HL-60/S4 (cell line): ENCODE measurements around the gene HECTD4.
"Not testable (repeated sequence)": the region's sequence is repeated elsewhere in the genome, so short reads cannot be mapped to it uniquely, and the experiment has no call there.

Source experiments
- in situ Hi-C: fragments of 300-500 bp; cut with MboI; formaldehyde crosslinking; loops from 2 replicates; pipeline ENCODE4 v1.14.3; 2022; ENCODE audit warnings: low sequenced_read_pairs

Gene HECTD4

GRCh38 chr12:112354399-112354798 lies 27.8 kb downstream of the HECTD4 start:
- in situ Hi-C loops = no loop called here

- in situ Hi-C loops = no loop called here
These were observed 28.8 kb downstream of the HECTD4 start for GRCh38 chr12:112353393-112353792.

GRCh38 chr12:112352921-112353320 lies 29.3 kb downstream of the HECTD4 start:
- in situ Hi-C loops = no loop called here

- in situ Hi-C loops = no loop called here
These were observed 31.3 kb downstream of the HECTD4 start for GRCh38 chr12:112350593-112351592.

- in situ Hi-C loops = no loop called here
These were observed 32.8 kb downstream of the HECTD4 start for GRCh38 chr12:112349431-112349830.

GRCh38 chr12:112348926-112349325 lies 33.3 kb downstream of the HECTD4 start:
- in situ Hi-C loops = not testable (repeated sequence)

GRCh38 chr12:112347581-112347982 lies 34.6 kb downstream of the HECTD4 start:
- in situ Hi-C loops = no loop called here

- in situ Hi-C loops = no loop called here
These were observed 36.0 kb downstream of the HECTD4 start for GRCh38 chr12:112346194-112346593.

GRCh38 chr12:112344220-112344619 lies 38.0 kb downstream of the HECTD4 start:
- in situ Hi-C loops = no loop called here

- in situ Hi-C loops = no loop called here
These were observed 39.6 kb downstream of the HECTD4 start for GRCh38 chr12:112342587-112342986.

- in situ Hi-C loops = no loop called here
These were observed 41.0 kb downstream of the HECTD4 start for GRCh38 chr12:112341046-112341825.

GRCh38 chr12:112340230-112340629 lies 42.0 kb downstream of the HECTD4 start:
- in situ Hi-C loops = no loop called here

GRCh38 chr12:112334999-112335398 lies 47.2 kb downstream of the HECTD4 start:
- in situ Hi-C loops = not testable (repeated sequence)

GRCh38 chr12:112333019-112333418 lies 49.2 kb downstream of the HECTD4 start:
- in situ Hi-C loops = no loop called here

- in situ Hi-C loops = no loop called here
These were observed 50.3 kb downstream of the HECTD4 start for GRCh38 chr12:112331886-112332285.

- in situ Hi-C loops = no loop called here
These were observed 51.5 kb downstream of the HECTD4 start for GRCh38 chr12:112330706-112331105.

- in situ Hi-C loops = no loop called here
These were observed 53.6 kb downstream of the HECTD4 start for GRCh38 chr12:112328456-112329124.

- in situ Hi-C loops = no loop called here
These were observed 54.9 kb downstream of the HECTD4 start for GRCh38 chr12:112327209-112327938.

- in situ Hi-C loops = no loop called here
These were observed 56.5 kb downstream of the HECTD4 start for GRCh38 chr12:112325622-112326207.

- in situ Hi-C loops = no loop called here
These were observed 57.1 kb downstream of the HECTD4 start for GRCh38 chr12:112325157-112325556.
